ENCODE results near the gene FAM168B.

Gene FAM168B

DNA sequence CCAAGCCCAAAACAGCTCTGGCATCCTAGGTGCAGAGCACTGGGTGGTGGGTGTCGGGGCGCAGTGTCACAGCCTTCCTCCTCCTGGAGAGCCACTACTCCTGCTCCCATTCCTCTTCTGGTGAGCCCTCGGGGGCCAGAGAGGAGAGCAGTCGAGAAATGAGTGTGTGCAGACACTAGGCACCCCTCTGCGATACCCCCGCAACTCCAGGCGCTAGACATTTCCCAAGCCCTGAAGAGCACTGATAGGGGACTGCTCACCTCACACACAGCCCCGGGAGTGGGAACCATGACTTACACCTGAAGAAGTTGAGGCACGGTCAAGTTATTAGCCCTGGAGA, 54.2 kb downstream of the FAM168B start:
- H3K27me3 ChIP-seq (ENCODE audit: insufficient read depth, poor library complexity, severe bottlenecking), result peaks cover 11% of the 10 kb centered on the region
- no peak for DNase-seq (ENCODE audit: low read depth in 1 of 2, low spot score in 1 of 2)
- H3K4me3 ChIP-seq (replicated peaks; ENCODE audit: insufficient read depth, low read length), result no peak overlapping the region
- TF ChIP-seq SPI1 (IDR thresholded peaks at IDR 0.05; ENCODE audit: borderline replicate concordance, low read depth), result no peak
- TF ChIP-seq, protein P1, sequence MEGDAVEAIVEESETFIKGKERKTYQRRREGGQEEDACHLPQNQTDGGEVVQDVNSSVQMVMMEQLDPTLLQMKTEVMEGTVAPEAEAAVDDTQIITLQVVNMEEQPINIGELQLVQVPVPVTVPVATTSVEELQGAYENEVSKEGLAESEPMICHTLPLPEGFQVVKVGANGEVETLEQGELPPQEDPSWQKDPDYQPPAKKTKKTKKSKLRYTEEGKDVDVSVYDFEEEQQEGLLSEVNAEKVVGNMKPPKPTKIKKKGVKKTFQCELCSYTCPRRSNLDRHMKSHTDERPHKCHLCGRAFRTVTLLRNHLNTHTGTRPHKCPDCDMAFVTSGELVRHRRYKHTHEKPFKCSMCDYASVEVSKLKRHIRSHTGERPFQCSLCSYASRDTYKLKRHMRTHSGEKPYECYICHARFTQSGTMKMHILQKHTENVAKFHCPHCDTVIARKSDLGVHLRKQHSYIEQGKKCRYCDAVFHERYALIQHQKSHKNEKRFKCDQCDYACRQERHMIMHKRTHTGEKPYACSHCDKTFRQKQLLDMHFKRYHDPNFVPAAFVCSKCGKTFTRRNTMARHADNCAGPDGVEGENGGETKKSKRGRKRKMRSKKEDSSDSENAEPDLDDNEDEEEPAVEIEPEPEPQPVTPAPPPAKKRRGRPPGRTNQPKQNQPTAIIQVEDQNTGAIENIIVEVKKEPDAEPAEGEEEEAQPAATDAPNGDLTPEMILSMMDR (IDR thresholded peaks at IDR 0.05; ENCODE audit: insufficient read depth, low read length), result no peak
- TF ChIP-seq, protein P2, sequence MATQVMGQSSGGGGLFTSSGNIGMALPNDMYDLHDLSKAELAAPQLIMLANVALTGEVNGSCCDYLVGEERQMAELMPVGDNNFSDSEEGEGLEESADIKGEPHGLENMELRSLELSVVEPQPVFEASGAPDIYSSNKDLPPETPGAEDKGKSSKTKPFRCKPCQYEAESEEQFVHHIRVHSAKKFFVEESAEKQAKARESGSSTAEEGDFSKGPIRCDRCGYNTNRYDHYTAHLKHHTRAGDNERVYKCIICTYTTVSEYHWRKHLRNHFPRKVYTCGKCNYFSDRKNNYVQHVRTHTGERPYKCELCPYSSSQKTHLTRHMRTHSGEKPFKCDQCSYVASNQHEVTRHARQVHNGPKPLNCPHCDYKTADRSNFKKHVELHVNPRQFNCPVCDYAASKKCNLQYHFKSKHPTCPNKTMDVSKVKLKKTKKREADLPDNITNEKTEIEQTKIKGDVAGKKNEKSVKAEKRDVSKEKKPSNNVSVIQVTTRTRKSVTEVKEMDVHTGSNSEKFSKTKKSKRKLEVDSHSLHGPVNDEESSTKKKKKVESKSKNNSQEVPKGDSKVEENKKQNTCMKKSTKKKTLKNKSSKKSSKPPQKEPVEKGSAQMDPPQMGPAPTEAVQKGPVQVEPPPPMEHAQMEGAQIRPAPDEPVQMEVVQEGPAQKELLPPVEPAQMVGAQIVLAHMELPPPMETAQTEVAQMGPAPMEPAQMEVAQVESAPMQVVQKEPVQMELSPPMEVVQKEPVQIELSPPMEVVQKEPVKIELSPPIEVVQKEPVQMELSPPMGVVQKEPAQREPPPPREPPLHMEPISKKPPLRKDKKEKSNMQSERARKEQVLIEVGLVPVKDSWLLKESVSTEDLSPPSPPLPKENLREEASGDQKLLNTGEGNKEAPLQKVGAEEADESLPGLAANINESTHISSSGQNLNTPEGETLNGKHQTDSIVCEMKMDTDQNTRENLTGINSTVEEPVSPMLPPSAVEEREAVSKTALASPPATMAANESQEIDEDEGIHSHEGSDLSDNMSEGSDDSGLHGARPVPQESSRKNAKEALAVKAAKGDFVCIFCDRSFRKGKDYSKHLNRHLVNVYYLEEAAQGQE (IDR thresholded peaks at IDR 0.05; ENCODE audit: insufficient replicate concordance, low read depth), result no peak
- no peak for TF ChIP-seq GABPA (IDR thresholded peaks at IDR 0.05; ENCODE audit: low read depth)
- no peak for TF ChIP-seq POLR2AphosphoS5 (IDR thresholded peaks at IDR 0.05; ENCODE audit: low read depth)
- no peak overlapping the region for H3K27ac ChIP-seq (replicated peaks)

DNA sequence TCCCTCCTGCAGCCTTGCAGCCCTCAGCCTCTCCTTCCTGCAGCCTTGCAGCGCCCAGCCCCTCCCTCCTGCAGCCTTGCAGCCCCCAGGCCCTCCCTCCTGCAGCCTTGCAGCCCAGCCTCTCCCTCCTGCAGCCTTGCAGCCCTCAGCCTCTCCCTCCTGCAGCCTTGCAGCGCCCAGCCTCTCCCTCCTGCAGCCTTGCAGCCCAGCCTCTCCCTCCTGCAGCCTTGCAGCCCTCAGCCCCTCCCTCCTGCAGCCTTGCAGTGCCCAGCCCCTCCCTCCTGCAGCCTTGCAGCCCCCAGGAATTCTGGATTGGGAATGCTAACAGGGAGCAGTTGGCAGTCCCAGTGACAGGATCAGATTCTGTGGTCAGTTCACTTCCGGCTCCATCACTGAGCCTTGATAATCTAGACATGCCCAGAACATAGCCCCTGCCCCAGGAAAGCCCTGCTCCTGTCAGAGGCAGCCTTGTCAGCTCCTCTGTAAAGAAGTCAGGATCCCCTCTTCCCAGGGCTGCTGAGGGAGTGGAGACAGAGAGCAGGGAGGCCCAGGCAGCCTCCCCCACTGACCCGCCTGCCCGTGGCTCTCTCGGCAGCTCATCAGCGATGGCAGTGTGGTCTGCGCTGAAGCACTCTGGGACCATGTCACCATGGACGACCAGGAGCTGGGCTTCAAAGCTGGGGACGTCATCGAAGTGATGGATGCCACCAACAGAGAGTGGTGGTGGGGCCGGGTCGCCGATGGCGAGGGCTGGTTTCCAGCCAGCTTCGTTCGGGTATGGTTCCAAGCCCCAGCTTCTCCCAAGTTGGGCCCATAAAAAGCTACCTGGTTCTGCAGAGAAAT, 54.8 kb downstream of the FAM168B start:
- no peak overlapping the region for H3K4me3 ChIP-seq (replicated peaks; ENCODE audit: insufficient read depth, low read length)
- H3K27me3 ChIP-seq (ENCODE audit: insufficient read depth, poor library complexity, severe bottlenecking), result peaks cover 17% of the 10 kb centered on the region
- DNase-seq (ENCODE audit: low read depth in 1 of 2, low spot score in 1 of 2), result no peak
- no peak overlapping the region for H3K27ac ChIP-seq (replicated peaks)
- TF ChIP-seq, protein P1 (IDR thresholded peaks at IDR 0.05; ENCODE audit: insufficient read depth, low read length), result no peak
- TF ChIP-seq POLR2AphosphoS5 (IDR thresholded peaks at IDR 0.05; ENCODE audit: low read depth) (no peak), SPI1 (IDR thresholded peaks at IDR 0.05; ENCODE audit: borderline replicate concordance, low read depth) (no peak), GABPA (IDR thresholded peaks at IDR 0.05; ENCODE audit: low read depth) (no peak)
- TF ChIP-seq, protein P2 (IDR thresholded peaks at IDR 0.05; ENCODE audit: insufficient replicate concordance, low read depth), result no peak

DNA sequence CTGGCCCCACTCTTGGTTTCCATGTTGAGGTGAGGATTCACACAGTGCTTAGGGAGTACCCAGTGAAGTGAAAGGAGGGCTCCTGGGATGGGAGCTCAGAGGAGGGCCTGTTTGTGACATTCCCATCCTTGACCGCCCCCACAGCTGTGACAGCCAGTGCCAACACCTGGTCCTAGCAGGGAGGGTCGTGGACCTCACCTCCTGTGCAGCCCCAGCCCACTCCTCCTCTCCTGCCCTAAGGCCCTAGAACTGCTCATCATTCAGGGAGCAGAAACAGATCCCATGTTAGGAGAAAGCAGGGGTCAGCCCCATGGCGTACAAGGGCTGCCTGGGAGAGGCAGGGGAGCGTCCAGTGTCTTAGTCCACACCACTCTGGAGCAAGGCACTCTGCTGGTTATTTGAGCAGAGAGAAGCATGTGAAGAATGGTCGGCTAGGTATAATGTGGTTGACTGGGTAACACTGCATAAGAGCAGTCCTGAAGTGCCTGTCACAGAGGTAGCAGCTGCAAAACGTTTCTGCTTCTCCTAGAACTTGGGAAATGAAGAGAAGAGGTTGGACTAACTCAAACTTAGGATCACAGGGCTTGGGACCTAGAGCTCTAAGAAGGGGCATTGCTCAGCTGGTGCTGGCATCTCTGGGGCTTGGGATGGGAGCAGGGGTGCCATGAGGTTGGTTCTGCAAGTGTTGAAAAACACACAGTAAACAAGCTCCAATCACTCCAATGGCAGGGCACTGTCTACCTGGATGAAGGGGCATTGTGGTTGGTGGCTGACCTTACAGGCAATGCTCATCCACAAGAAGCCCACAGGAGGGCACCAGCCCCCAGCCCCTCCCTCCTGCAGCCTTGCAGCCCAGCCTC, 55.6 kb downstream of the FAM168B start:
- TF ChIP-seq GABPA (IDR thresholded peaks at IDR 0.05; ENCODE audit: low read depth) (no peak), SPI1 (IDR thresholded peaks at IDR 0.05; ENCODE audit: borderline replicate concordance, low read depth) (no peak), POLR2AphosphoS5 (IDR thresholded peaks at IDR 0.05; ENCODE audit: low read depth) (no peak)
- TF ChIP-seq, protein P1 (IDR thresholded peaks at IDR 0.05; ENCODE audit: insufficient read depth, low read length), result no peak
- TF ChIP-seq, protein P2 (IDR thresholded peaks at IDR 0.05; ENCODE audit: insufficient replicate concordance, low read depth), result no peak
- DNase-seq (ENCODE audit: low read depth in 1 of 2, low spot score in 1 of 2), result no peak
- Histone ChIP-seq H3K27ac (replicated peaks) (no peak overlapping the region), H3K4me3 (replicated peaks; ENCODE audit: insufficient read depth, low read length) (no peak overlapping the region), H3K27me3 (ENCODE audit: insufficient read depth, poor library complexity, severe bottlenecking) (peaks cover 20% of the 10 kb centered on the region)
